Lung (tissue), 12 donors: ENCODE measurements around the gene MOV10. TPM values are rescaled to one million over a fixed set of nuclear protein-coding genes. Genes with fewer than 3 reads are reported as not detected.

Experiments used
- ATAC-seq: fragments of 200-7000 bp; cut with Tn5 transposase; one replicate; pipeline ENCODE4 v1.9.1; 2020; ENCODE audit warnings: moderate number of reproducible peaks; ENCODE audit not compliant: insufficient read depth, low FRiP score
- DNase-seq, 3 donors: peaks; one replicate each; pipeline ENCODE4 v3.0.0-alpha.2; 2013 to 2017
- H3K27ac ChIP-seq, 2 donors: one replicate each; pipeline ENCODE4 v1.5.1; 2013; ENCODE audit warnings: mild to moderate bottlenecking in 2 of 2, moderate library complexity in 2 of 2, control low read depth in 1 of 2, inconsistent platforms in 1 of 2, low read depth in 1 of 2, low read length in 1 of 2
- H3K27me3 ChIP-seq, 3 donors: one replicate each; pipeline ENCODE4 v1.5.1; 2013; ENCODE audit warnings: low read length in 2 of 3; ENCODE audit not compliant: control insufficient read depth in 3 of 3, insufficient read depth in 3 of 3
- H3K36me3 ChIP-seq, 4 donors: one replicate each; pipeline ENCODE4 v1.5.1; 2013; ENCODE audit warnings: low read length in 4 of 4, mild to moderate bottlenecking in 1 of 4, moderate library complexity in 1 of 4; ENCODE audit not compliant: control insufficient read depth in 4 of 4, insufficient read depth in 4 of 4
- H3K4me1 ChIP-seq, 5 donors: one replicate each; pipeline ENCODE4 v1.5.1; 2013; ENCODE audit warnings: low read length in 5 of 5, mild to moderate bottlenecking in 2 of 5, moderate library complexity in 1 of 5; ENCODE audit not compliant: control insufficient read depth in 5 of 5, insufficient read depth in 5 of 5
- H3K4me3 ChIP-seq: one replicate; pipeline ENCODE4 v1.5.1; 2013; ENCODE audit warnings: mild to moderate bottlenecking, control low read depth, moderate library complexity
- H3K9ac ChIP-seq, 2 donors: one replicate each; pipeline ENCODE4 v1.5.1; 2013; ENCODE audit warnings: low read length in 2 of 2, control low read depth in 1 of 2; ENCODE audit not compliant: insufficient read depth in 1 of 2
- H3K9me3 ChIP-seq, 4 donors: one replicate each; pipeline ENCODE4 v1.5.1; 2013; ENCODE audit warnings: low read length in 3 of 4, mild to moderate bottlenecking in 1 of 4, moderate library complexity in 1 of 4; ENCODE audit not compliant: control insufficient read depth in 4 of 4, insufficient read depth in 3 of 4
- CTCF ChIP-seq: IDR thresholded peaks from 2 replicates; pipeline ENCODE4 v1.5.1; 2012; ENCODE audit warnings: mild to moderate bottlenecking; ENCODE audit errors: control extremely low read depth, extremely low read depth
- WGBS, 2 donors: extraction: QIAGEN DNeasy Blood & Tissue Kit; methylation state at CpG; one replicate each; pipeline ENCODE4 v1.1.7; 2013; 5-methylcytosine and 5-hydroxymethylcytosine counted together
- polyA plus RNA-seq, 2 donors: library from polyadenylated mRNA; stranded (reverse); fragments of 200-250 nt; gene quantifications; one replicate each; pipeline ENCODE4 v1.2.1, GENCODE V29; 2013
- total RNA-seq, 2 donors: library from RNA; depleted of rRNA in 1 of 2; stranded (reverse); fragments of >200 nt in 1 of 2; gene quantifications; one replicate each; pipeline ENCODE4 v1.2.1, GENCODE V29; 2014 to 2021
- donor health status: control.
- donor health status: control.
- donor health status: Bipolar disorder and iron deficiency.
- donor health status: healthy.
- donor health status: DM: yes; HTN: yes; CAD: no.

The MOV10 gene
- total and polyA plus RNA-seq, 4 donors: 33.4 to 51.3 (median 40.2) TPM

GRCh38 chr1:112707221-112708001 lies 33.0 kb downstream of the MOV10 start:
- TF ChIP-seq CTCF: peak; percentile 80
- Histone ChIP-seq H3K4me1 (peaks cover 5 to 28% (median 13%) of the 10 kb centered on the region in 5 donors), H3K27me3 (peaks cover 0 to 3% (median 0%) of the 10 kb centered on the region in 3 donors), H3K9me3 (no peaks in the 10 kb centered on the region), H3K4me3 (peak overlapping the region; percentile 81), H3K27ac (peak overlapping the region; percentile 62 to 99), H3K9ac (no peak overlapping the region), H3K36me3 (peaks cover 0 to 5% (median 2%) of the 10 kb centered on the region in 4 donors)
- peak; percentile 89 to 93 (median 90) for DNase-seq
- 6 to 10% methylated on average over 32 to 42 of the region's 42 CpGs for WGBS, 2 donors
- ATAC-seq: peak; percentile 75

- no peak for DNase-seq
- Histone ChIP-seq H3K4me1 (peaks cover 5 to 28% (median 12%) of the 10 kb centered on the region in 5 donors), H3K9ac (no peak overlapping the region), H3K9me3 (no peaks in the 10 kb centered on the region), H3K36me3 (peaks cover 0 to under 1% (median 0%) of the 10 kb centered on the region in 4 donors), H3K27me3 (peaks cover 0 to 4% (median 0%) of the 10 kb centered on the region in 3 donors), H3K27ac (no peak overlapping the region), H3K4me3 (no peak overlapping the region)
- TF ChIP-seq CTCF: no peak
- 59 to 79% methylated on average over 6 of the region's 6 CpGs for WGBS, 2 donors
- ATAC-seq: no peak
Observed at GRCh38 chr1:112708002-112708448, 33.6 kb downstream of the MOV10 start.

- H3K9ac ChIP-seq: no peak overlapping the region
- H3K27me3 ChIP-seq: peaks cover 0 to 8% (median 0%) of the 10 kb centered on the region in 3 donors
- no peak for ATAC-seq
- no peak for DNase-seq
- no peaks in the 10 kb centered on the region for H3K9me3 ChIP-seq
- no peak overlapping the region for H3K4me3 ChIP-seq
- no peak for TF ChIP-seq CTCF
- WGBS, 2 donors: 96 to 97% methylated on average over 3 of the region's 3 CpGs
- H3K27ac ChIP-seq: no peak overlapping the region
- H3K36me3 ChIP-seq: no peaks in the 10 kb centered on the region
- H3K4me1 ChIP-seq: peaks cover 3 to 28% (median 12%) of the 10 kb centered on the region in 5 donors
Observed at GRCh38 chr1:112708489-112708888, 34.0 kb downstream of the MOV10 start.
